GM12801 (cell line): ENCODE data around the gene SOCS7.

Experiments
- TF ChIP-seq, protein P1 (sequence below): IDR thresholded peaks from one replicate; pipeline ENCODE4 v1.5.1; 2011; ENCODE audit warnings: control low read depth; ENCODE audit not compliant: insufficient read length; ENCODE audit errors: extremely low read depth

The SOCS7 gene

GRCh38 chr17:38431346-38432145 lies 79.9 kb downstream of the SOCS7 start:
- TF ChIP-seq, protein P1, sequence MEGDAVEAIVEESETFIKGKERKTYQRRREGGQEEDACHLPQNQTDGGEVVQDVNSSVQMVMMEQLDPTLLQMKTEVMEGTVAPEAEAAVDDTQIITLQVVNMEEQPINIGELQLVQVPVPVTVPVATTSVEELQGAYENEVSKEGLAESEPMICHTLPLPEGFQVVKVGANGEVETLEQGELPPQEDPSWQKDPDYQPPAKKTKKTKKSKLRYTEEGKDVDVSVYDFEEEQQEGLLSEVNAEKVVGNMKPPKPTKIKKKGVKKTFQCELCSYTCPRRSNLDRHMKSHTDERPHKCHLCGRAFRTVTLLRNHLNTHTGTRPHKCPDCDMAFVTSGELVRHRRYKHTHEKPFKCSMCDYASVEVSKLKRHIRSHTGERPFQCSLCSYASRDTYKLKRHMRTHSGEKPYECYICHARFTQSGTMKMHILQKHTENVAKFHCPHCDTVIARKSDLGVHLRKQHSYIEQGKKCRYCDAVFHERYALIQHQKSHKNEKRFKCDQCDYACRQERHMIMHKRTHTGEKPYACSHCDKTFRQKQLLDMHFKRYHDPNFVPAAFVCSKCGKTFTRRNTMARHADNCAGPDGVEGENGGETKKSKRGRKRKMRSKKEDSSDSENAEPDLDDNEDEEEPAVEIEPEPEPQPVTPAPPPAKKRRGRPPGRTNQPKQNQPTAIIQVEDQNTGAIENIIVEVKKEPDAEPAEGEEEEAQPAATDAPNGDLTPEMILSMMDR: no peak

DNA sequence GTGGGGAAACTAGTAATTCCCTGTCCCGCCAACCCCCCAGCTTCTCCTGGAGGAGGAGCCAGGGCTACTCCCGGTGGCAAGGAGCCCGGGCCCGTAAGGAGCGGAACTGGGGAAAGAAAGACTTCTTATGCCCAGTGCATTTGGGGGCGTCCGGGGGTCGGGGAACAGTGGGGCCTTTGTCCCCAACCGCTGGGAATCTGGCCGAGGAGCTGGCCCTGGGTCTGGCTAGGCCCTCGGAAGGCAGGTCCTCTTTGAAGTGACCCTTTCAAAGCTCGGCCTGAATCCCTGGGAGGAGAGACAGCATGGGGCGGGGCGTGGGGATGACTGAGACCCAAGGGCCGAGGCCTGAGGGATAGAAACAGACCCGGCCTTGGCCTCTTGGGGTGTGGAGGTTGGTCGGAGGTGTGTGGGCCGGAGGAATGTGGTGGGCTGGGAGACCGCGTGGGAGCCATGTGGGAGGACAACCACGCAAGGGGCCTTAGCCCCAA lies 82.6 kb downstream of the SOCS7 start:
- TF ChIP-seq, protein P1: no peak

DNA sequence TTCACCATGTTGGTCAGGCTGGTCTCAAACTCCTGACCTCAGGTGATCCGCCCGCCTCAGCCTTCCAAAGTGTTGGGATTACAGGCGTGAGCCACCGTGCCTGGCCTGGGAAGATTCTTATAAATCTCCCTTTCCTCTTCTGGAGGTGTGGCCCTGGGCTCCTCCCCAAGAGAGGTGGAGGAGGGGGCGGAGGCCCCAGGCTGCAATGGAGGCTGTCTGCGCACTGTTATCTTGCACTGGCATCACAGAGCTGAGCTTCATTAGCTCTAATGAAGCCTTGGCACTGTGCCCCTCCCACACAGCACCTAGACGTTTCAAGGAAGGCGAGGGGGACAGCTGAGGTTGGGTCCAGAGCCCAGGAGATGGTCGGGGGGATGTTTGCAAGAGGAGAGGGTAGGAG lies 84.2 kb downstream of the SOCS7 start:
- TF ChIP-seq, protein P1: no peak

DNA sequence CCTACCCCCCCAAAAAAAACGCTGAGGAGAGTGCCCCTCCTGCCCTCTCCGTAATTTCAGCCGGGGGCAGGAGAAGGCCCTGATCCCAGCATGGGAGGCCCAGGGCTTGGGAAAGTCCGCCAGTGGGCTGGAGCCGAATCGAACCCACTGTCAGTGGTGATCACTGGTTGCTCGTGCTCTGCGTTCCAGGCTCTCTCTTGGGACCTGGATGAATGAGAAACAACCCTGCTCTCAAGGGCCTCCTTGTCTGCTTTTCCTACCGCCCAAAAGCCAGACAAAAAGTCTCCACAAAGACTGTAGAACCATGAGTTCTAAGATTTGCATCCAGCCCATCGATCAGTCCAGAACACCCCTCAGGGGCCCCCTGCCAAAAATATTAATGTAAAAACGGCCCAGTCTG lies 84.7 kb downstream of the SOCS7 start:
- TF ChIP-seq, protein P1: no peak

DNA sequence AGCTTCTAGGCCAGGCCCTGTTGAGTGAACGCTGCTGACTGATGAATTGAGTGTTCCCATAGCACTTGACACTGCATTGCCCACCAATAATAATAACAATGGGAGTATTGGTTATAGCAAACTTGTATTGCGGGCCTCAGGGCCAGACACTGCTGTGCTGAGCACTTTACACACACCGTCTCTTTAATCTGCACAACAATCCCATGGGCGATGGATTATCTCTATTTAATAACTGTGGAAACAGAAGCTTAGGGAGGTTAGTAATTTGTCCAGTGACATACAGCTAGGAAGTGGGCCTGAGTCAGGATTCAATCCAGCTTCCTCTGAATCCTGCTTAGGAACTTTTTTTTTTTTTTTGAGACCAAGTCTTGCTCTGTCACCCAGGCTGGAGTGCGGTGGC lies 87.8 kb downstream of the SOCS7 start:
- TF ChIP-seq, protein P1: no peak

DNA sequence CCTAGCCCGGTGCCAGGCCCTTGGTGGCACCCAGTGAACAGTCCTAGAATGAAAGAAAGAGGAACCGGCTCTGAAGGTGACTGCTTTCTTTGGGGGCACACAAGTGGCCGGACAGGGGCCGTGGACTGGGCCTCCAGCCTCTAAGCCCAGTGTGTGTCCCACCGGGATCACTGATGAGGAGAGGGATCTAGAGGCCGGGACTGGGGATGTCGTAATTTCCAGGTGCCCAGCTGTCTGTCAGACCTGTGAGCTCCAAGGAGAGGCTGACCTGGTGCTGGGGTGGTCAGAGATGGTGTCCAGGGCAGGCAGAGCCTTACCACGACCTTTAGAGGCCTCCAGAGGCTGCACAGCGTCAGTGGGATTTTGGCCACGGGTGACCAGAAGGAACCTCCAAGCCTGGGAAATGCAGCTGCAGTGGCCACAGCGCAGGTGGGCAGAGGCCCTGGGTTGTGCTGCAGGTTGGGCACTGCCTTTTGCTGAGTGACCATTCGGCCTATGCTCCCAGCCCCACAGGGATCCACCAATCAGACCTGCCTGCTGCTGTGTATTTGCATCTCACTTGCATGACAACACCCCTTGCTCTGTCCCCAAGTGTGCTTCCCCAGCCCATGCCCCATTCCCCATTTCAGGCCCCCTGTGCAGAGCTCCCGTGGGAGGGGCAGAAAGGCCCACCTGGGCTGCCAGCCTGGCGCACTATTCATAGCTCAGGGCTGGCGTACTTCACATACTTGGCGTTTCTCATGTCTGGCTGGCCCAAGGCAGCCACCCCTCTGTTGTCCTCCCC lies 89.2 kb downstream of the SOCS7 start:
- TF ChIP-seq, protein P1: no peak

DNA sequence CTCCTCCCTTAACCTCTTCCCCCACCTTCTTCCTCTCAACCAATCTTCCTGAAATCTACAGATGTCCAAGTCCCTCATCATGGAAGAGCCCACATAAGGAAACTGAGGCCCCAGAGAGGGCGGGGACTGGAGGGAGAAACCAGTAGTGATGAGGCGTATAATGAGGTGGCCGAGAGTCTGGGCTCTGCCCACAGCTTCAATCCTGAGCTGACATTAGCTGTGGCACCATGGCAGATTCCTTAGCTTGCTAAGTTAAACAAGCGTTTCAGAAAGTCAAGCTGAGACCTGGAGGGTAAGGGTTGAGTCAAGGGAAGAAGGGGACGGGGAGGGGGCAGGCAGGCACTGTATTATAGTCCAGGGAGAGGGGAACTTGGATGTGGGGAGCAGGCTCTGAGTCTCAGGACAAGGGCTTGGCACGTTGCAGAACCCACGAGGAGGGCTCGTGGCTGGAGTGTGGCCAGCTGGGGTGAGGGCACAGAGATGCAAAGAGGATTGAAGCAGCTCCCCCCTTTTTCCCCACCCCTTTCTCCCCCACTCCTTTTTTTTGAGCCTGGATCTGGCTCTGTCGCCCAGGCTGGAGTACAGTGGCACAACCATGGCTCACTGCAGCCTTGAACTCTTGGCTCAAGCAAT lies 89.9 kb downstream of the SOCS7 start:
- TF ChIP-seq, protein P1: no peak
